VCaP (cell line): Measurements from ENCODE around the gene MYO10.
A peak's percentile ranks its signal among the peaks of the same experiment; 100 is the strongest.

Experiments
- H3K27ac ChIP-seq: fragments of 450-650 bp; 2 replicates; pipeline ENCODE4 v1.5.1; 2017
- CTCF ChIP-seq: fragments of 450-650 bp; conservative IDR thresholded peaks from 2 replicates; pipeline ENCODE4 v1.5.1; 2017; ENCODE audit warnings: mild to moderate bottlenecking, moderate library complexity

The MYO10 gene

GRCh38 chr5:16937503-16938161 lies 1.5 kb upstream of the MYO10 start:
- TF ChIP-seq CTCF, result no peak
- peak overlapping the region; percentile 86; the same call in 1 of the 2 replicates for H3K27ac ChIP-seq

- no peak for TF ChIP-seq CTCF
- peak overlapping the region; percentile 86 for H3K27ac ChIP-seq
Measured at GRCh38 chr5:16936989-16937438, 926 bp upstream of the MYO10 start.

GRCh38 chr5:16935231-16936149 lies 598 bp downstream of the MYO10 start:
- no peak for TF ChIP-seq CTCF
- H3K27ac ChIP-seq, result peak overlapping the region; percentile 86

GRCh38 chr5:16934677-16935153 lies 1.4 kb downstream of the MYO10 start:
- no peak for TF ChIP-seq CTCF
- H3K27ac ChIP-seq, result peak overlapping the region; percentile 86

GRCh38 chr5:16934123-16934522 lies 2.0 kb downstream of the MYO10 start:
- TF ChIP-seq CTCF, result peak; percentile 92
- H3K27ac ChIP-seq, result peak overlapping the region; percentile 86; the same call in 1 of the 2 replicates

- 0 out of 2 replicates have a peak overlapping the region, but pooled peaks have one; percentile 81 for H3K27ac ChIP-seq
- no peak for TF ChIP-seq CTCF
Measured at GRCh38 chr5:16933337-16933736, 2.8 kb downstream of the MYO10 start.

GRCh38 chr5:16932401-16932800 lies 3.7 kb downstream of the MYO10 start:
- no peak for TF ChIP-seq CTCF
- peak overlapping the region; percentile 81 for H3K27ac ChIP-seq
